ENCODE results near the gene CBX5.
A peak's percentile ranks its signal among the peaks of the same experiment; 100 is the strongest.

DNA sequence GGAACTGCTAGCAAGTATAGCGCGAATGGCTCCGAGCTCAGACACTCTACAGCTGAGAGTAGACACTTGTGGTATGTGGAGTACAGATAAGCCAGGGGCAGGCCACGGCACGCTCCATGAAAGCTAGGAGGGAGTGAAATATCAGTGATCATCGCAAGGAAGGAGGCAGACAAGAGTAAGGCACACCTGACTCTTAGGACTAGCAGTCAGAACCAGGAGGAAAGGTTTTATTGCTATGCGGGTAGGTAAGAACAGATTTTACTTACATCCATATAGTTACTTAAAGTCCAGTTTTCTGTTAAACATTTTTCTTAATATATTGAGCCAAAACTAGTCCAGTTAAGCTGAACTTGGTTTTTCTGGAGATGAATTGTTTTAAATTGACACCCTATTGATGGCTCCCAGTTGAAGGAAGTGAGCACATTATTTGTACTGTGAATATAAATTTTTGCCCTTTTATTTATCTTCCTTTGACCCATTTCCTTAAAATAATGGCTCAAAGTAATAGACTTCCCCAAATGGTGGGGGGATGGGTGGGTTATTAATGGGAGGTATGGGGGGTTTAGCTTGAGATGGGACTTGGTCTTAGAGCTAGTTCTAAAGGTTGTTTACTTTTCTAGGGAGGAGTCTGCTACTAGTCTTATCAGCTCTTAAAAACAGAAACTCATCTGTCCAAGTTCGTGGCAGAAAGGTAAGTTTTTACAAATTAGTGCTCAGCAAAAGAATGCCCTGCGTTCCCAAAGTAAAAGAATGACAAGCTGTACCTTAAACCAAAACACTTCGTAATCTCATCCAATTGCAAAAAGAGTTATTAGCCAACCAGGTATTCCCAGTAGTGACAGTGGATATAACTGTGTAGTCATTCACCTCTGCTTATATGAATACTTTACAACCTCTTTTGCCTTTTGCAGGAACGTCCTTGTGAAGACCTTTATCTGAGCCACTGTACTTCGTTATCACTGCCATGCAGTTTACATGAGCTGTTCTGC lies 6.4 kb upstream of the CBX5 start:
- TF ChIP-seq, protein P1, sequence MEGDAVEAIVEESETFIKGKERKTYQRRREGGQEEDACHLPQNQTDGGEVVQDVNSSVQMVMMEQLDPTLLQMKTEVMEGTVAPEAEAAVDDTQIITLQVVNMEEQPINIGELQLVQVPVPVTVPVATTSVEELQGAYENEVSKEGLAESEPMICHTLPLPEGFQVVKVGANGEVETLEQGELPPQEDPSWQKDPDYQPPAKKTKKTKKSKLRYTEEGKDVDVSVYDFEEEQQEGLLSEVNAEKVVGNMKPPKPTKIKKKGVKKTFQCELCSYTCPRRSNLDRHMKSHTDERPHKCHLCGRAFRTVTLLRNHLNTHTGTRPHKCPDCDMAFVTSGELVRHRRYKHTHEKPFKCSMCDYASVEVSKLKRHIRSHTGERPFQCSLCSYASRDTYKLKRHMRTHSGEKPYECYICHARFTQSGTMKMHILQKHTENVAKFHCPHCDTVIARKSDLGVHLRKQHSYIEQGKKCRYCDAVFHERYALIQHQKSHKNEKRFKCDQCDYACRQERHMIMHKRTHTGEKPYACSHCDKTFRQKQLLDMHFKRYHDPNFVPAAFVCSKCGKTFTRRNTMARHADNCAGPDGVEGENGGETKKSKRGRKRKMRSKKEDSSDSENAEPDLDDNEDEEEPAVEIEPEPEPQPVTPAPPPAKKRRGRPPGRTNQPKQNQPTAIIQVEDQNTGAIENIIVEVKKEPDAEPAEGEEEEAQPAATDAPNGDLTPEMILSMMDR (IDR thresholded peaks at IDR 0.05 in 8 of 11, conservative IDR thresholded peaks at IDR 0.05 in 3 of 11) = no peak
- TF ChIP-seq POLR2A (IDR thresholded peaks at IDR 0.05) (no peak), POLR2AphosphoS5 (IDR thresholded peaks at IDR 0.05) (peak in 1 of 3 donors; percentile 72)

All from spleen (tissue), 7 donors.